GM18502 (cell line): ENCODE results near the gene THSD4.

Source experiments
- ATAC-seq: cut with Tn5 transposase; IDR thresholded peaks from one replicate; pipeline ENCODE4 v1.9.1; 2021; ENCODE audit warnings: mild to moderate bottlenecking; ENCODE audit not compliant: unreplicated experiment, poor library complexity

THSD4 gene

DNA sequence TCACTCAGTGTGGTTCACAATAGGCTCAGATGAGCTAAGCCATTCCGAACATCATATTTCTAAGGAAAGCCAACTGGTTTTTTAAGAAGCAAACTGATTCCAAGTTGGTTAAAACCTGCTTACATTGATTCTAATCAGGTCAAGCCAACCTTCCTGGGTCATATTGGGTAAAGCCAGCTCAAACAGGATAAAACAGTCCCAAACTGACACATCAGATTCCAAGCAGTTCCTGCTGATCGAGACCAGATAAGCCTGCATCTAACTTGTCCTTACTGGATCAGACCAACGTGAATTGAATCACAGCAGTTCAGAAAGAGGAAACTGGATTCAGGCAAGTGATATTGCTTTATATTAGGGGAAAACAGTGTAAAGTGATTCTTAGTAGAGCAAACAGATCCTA, 18.6 kb upstream of the THSD4 start:
- no peak for ATAC-seq

DNA sequence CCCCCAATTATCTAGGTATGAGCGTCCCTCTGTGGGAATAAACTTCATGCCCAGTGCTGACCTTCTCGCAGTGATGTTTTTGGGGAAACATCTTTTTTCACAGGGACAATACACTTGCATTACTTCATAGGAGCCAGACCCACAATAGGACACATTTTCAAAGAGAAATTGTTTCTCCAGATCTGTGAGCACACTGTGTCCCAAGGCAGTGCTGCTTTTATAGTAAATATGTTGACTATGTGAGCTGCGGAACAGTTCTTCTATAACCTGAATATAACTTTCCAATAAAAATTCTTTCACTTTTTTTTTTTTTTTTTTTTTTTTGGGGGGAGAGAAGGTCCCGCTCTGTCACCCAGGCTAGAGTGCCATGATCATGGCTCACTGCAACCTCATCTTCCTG, 17.4 kb upstream of the THSD4 start:
- ATAC-seq, result no peak

DNA sequence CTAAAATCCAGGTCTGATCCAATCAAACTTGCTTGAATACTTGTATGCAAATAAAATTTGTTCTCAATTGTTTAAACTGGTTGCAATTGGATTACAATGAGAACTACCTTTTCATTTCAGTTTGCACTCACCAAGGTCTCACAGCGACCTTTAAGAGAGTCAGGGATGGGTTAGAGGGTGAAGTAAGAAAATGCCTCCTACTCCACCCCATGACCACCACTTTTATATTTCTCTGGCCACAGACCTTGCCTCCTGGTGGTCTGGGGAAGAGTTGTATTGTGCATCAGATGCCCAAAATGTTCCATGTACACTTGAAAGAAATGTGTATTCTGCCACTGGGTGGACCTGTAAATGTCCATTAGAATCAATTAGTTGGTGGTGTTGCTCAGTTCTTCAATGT, 16.4 kb upstream of the THSD4 start:
- ATAC-seq, result no peak

DNA sequence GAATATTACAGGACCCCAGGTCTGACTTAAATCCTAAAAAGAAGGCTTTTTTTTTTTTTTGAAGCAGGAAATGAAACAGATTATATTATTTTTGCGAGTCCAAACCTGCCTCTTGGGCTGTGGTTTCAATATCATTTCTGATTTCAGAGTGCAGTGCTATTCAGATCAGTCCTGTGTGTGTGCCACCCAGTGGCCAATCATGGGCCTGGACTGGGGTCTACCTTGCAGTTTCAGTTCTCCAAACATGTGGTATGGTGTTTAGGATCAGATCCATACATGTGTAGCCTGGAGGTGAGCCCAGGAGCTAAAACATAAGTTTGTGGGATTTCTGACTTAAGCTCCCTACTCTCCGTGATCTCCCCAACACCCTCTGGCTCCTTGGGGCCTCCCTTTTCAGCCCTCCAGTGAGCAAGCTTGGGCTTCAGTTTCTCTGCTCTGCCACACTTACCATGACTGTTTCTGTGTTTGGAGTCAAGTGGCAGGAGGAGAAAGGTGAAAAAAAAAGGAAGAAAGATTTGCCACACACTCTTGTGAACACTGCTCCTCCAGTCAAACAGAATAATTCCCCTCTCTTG, 12.1 kb upstream of the THSD4 start:
- no peak for ATAC-seq

DNA sequence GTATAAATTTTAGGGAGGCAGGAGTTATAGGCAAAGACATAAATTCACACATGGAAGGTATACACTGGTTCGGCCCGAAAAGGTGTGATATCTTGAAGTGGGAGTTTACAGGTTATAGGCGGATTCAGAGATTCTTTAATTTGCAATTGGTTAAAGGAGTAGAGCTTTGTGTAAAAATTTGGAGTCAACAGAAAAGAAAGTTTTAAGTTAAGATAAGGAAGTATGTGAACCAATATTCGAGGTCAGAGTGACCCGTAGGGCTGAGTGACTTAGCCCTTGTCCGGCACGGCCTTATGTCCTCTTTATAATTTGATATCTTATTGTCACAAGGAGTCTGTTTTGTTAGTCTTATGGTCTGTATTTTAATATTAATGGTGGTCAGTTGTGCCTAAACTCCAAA, 10.6 kb upstream of the THSD4 start:
- ATAC-seq, result no peak

DNA sequence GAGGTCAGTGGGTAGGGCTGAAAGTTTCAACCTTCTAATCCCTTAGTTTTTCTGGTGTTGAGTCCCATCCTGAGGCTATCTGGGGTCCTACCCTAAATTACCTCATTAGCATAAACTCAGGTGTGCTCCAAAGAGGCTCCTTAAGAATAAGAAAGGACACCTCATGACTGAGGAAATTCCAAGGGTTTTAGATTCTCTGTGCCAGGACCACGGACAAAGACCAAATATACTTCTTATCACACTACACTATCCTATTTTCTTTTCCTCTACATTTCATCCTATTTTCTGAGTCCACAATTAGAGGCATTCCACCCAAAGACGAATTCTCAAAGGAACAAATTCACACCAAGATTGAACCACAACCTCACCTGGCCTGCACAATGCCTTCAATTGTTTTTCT, 9.8 kb upstream of the THSD4 start:
- no peak for ATAC-seq

DNA sequence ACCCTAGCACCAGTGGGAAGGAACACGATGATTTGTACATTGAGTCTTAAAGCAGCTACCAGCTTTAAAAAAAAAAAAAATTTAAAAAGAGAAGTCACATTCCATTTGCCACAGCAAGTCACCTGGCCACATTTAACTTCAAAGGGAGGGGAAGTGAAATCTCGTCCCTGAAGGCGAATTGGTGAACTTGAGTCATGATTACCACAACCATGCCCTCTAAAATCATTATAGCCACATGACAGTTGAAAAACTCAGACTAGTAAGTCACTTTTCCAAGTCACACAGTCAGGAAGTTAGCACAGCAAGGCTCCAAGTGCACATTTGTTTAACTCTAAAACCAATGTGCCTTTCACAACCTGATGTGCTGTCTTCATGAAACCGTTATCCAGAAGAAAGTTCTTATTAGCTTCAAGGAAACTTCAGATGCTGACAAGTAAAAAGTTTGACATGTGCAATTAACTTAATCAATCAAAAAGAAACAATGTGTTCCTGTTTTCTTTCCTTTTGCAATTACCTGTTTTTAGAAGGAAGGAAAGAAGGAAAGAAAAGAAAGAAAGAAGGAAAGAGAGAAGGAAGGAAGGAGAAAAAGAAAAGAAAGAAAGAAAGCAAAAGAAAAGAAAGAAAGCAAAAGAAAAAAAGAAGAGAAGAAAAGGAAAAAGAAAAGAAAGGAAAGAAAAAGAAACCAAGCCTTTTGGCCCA, 8.3 kb upstream of the THSD4 start:
- no peak for ATAC-seq

DNA sequence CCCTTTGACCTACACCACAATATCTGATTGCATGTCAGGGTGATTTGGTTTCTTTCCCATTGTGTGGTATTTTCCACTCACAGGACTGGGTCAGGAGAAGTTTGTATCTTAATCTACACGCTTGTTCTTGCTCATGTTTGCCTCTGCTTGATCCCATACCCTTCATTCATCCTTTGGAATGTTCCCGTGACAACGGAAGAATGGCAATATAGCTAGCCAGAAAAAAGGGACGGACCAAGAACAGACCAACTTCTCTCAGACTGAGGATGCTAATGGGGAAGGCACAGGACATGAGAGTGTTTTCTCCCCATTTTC, 7.8 kb upstream of the THSD4 start:
- no peak for ATAC-seq

DNA sequence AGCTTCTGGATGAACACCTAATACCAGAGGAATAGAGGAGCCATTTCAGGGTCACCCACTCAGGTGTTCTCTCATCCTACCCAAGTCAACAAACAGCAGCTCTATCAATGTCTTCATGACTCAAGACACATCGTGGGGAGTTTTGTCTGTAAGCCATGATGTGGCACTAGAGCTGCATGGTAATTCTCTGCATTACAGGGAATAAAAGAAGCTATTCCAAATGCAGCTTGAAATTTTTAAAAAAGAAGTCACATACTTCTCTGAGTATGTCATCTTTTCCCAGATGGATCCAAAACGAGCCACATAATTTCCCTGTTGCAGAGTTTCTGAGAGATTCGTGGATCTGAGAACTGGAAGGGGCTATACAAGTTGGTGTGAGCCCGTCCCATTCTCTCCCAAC, 6.1 kb upstream of the THSD4 start:
- ATAC-seq, result no peak

DNA sequence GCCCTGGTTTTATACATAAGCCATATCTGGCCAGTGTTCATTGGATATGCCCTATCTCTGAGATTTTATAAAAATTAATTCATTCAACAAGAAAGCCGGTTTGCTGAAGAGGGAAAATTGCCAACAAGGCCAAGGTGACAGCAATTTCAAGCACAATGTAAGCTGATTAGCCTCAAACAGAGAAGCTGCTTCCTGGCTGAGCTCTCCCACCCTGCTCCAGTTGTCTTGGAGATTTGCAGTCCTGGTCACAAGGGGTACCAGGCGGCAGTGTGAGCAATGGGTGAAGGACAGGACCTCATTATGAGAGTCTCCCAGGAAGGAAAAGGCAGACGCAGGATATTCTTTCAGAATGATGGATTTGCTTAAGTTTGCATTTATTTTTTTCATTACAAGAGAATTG, 5.4 kb upstream of the THSD4 start:
- no peak for ATAC-seq

DNA sequence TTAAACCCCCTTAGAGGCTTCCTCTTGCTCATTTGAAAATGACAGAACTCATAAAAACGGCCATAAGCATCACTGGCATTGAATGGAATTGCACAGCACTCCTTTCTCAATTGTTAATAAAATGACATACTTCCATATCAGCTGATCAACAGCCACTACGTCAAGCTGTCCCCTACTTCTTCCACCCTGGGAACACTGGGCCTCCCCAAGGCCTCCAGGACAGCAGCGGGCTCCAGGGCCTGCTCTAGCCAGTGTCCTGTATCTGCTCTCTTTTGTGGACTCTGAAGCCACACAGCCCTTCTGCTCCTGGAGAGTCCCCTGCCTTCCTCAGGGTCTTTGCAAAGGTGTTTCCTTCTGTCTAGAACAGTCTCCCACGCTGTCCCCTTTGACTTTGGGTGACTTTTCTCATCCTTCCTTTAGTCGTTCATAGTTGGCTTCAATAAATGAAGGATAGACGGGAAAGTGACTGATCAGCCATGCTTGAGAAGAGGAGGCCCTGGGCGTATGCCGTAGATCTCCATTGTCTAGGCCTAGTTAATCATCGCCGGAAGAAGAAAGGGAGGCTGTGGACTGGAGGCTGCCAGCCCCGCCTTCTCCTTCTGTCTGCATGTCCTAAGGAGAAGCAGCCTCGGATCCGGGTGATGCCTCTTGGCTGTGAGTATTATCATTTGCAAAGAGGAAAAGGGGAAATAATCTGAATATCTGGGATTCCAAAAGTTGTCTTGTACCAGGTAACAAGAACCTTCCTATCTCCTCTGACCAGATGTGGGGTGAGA, 4.7 kb upstream of the THSD4 start:
- no peak for ATAC-seq

DNA sequence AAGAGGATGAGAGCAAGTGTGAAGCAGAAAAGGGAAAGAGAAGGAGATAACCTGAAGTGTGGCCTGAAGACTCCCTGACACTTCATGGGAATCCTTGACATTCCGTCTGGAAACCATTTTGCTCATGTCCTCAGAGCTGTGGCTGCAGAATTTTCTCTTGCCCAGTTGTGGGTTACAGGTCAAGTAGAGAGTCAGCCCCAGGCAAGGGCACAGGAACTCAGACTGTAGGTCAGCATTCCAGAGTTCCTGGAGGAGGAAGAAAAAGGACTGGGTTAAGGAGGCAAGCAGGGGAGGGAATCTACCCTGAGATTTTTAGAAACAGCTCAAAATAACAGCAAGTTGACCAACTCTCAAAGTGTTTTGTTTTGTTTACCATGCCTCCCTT, 4.1 kb upstream of the THSD4 start:
- no peak for ATAC-seq

DNA sequence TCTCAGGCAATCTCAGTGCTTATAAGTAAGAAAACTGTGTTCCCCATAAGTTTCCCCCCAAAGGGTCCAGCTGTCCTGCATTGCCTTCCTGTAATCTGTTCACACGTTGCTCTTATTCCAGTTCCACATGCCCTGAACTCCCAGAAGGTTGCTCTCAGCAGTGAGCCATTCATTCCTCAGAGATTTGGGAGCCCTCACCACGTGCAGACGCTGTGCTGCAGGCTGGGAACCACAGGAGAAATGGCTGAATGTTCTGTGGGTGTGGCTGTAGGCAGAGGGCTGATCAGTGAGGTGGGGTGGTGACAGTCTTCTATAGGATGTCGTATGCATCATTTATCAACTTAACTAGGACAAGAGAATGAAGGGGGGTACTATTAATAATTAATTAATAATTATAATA, 3.3 kb upstream of the THSD4 start:
- ATAC-seq, result no peak

DNA sequence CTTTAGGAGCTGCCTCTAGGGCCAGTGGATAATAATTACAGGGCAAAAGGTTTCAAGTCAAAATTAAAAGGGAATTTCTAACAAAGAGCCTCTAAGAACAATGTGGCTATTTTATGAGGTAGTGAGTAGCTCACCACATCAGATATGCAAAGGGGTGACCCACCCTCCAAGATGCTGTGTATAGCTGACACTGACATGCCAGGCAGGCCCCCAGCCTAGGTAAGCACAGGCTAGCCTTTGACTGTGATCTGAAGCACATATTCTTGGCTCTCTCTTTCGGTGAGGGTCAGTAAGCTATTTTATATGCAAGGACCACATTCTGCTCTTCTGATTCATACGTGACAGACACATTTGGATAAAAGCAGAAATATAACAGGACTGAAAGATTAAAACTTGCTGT, 2.8 kb upstream of the THSD4 start:
- no peak for ATAC-seq

DNA sequence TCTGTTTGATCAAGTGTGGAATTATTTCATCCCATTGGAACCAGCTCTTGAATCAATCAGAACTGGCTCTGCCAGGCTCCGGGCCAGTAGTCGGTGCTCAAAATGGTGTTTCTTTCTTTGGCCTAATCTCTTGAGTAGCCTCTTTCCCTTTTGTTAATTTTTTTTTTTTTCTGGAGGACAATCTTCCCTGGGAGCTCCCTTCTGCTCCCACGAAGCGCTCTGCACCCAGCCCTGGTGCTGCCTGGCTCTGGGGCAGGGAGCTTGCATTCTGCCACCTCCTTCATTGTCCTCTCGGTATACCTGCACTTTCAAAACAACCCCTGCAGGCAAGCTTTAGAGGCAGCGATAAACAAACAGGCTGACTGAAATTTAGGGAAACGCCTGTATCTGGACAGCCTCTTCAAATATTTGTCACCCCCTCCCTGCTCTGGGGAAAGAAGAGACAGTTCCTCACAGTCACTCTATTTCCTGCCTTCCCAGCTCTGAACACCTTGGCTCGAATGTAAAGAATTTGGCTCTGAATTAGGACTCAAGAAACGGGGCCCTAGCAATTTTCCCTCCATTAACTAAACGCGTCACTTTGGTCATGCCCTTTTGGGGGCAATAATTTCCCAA, 1.1 kb upstream of the THSD4 start:
- ATAC-seq, result no peak

DNA sequence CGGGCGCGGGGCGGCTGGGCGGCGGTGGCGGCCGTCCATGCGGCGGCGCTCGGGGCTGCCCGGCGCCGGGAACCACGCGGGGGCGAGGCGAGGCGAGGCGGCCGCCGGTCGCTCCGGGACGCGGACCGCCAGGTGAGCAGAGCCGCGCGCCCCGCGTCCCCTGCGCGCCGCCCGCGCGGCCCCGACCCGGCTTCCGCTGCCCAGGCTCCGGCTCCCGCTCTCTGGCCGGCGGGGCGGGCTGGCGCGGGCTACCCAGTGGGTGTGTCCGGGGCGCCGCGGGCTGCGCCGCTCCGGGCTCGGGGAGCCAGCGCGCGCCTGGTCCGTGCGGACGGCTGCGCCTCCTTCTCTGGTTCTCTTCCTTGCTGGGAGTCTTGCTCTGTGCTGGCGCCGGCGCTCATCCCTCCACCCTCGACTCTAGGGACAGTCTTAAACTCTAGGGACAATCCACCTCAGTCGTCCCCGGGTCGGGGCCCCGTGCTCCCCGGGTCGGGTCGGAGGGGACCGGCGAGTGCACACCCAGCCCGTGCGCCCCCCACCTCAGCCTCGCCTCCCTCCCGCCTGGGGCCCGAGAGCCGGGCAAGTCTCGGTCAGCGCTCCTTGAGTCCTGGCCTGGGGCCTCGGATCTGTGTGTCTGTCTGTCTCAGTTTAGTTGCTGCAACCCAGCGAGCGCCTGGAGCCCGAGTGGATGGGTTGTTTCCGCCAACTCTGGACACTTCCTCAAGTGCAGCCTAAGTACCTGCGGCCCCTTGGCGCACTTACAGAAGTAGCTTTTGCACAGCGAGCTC, 488 bp downstream of the THSD4 start:
- ATAC-seq, result peak; percentile 50

DNA sequence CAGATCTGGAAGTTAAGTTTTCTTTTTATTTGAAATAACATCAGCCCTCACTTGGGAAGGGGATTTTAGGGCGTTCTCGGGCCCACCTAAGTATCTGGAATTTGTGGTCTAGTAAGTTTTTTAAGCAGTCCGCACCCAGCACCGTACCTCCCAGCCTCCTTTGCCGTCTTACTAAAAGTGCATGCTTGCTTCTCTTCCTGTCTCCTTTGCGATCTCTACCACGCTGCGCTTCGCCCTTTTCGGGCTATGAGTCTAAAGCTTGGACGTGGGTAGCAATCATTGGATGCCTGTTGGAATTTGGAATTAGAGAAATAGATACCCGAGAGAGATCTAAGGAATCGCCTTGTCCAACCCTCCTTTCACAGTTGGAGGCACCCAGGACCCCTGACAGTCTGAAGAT, 1.1 kb downstream of the THSD4 start:
- ATAC-seq, result no peak

DNA sequence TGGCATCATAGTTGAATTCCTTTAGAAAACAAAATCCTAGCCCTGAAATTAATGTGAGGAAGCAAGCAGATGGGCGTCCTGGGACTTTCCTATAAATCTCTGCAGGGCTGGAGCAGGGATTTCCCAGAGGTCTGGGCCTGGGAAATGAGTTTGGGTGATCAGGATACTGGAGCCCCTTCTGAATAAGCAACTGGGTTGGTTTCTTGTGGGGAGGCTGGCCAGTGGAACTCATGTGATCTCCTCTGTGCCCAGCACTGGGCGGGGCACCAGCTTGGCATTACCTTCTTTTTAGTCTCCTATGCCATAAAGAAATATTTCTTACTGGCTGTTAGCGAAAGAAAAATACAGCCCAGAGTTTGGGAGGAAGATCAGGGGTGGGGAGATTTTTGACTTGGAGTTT, 1.7 kb downstream of the THSD4 start:
- no peak for ATAC-seq

DNA sequence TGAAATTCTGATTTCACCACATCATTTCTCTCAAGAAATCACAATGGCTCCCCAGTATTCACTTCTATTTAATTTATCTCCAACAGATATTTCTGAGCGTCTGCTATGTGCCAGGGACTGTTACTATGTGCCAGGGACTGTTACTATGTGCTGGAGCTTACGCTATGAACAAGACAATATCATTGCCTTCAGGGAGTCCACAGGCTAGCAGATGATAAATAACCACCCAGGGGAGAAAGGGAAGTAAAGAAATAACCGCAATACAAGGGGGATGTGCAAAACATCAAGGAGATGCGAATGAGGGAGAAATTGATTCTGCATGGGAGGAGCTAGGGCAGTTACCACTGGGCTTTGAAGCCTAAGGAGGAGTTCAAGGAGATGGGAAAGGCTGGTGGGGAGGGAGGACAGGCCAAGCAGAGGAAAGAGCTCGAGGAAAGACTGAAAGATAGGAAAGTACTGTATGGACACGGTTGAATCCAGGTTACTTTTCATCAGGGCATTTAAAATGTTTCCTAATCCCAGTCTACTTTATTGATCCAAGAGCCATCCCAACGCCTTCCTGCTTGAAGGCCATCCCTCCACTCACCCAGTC, 2.5 kb downstream of the THSD4 start:
- no peak for ATAC-seq

DNA sequence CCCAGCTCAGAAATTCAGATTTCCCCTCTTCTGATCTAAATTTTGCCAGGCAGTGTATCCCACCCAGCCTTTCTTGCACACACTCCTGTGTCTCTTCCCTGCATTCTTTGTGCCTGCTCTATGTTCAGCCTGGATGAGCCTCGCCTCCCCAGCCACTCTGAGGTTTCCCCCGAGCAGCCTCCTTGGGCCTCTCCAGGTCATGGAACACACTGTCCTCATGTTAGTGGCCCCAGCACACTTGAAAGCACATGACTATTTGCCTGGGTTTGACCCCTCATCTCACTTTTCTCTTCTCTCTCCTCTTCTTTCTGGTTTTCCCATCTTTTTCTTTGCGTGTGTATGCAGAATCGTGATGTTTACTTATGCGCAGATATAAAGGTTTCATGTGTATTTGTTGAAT, 3.1 kb downstream of the THSD4 start:
- ATAC-seq, result no peak
